ENCODE data around the gene SLCO2A1.
A peak's percentile ranks its signal among the peaks of the same experiment; 100 is the strongest.

The SLCO2A1 gene

GRCh38 chr3:134029734-134030378 lies at the start of gene SLCO2A1:
TSS of gene SLCO2A1 (minus strand) at chr3:134029925. CDS start at chr3:134029802, 123 bp downstream.
- H3K27ac ChIP-seq (ENCODE audit: low read length): no peak within 1 kb of the TSS
- no peaks in the 10 kb centered on the region for H3F3A ChIP-seq (ENCODE audit: insufficient read depth, low read length)
- no peaks in the 10 kb centered on the region for H3K79me2 ChIP-seq (ENCODE audit: low read length)
- H3K4me3 ChIP-seq (ENCODE audit: low read length): peak within 1 kb of the TSS; percentile 33; the same call in 1 of the 2 replicates
- no peak within 1 kb of the TSS for H3K9ac ChIP-seq (ENCODE audit: low read length)
- H3K4me1 ChIP-seq (ENCODE audit: low read length): no peaks in the 10 kb centered on the region
- no peaks in the 10 kb centered on the region for H4K20me1 ChIP-seq (ENCODE audit: insufficient read depth, low read length)
- no peak for DNase-seq
- no peak within 1 kb of the TSS for H2AFZ ChIP-seq (ENCODE audit: low read length)
- 0 out of 2 replicates have a peak, but pooled peaks cover 5% of the 10 kb centered on the region for H3K27me3 ChIP-seq (replicated peaks; ENCODE audit: insufficient read depth, low read length)
- H3K4me2 ChIP-seq (ENCODE audit: low read depth, low read length): peak within 1 kb of the TSS; percentile 32; the same call in 1 of the 2 replicates
- no peaks in the 10 kb centered on the region for H3K9me2 ChIP-seq (replicated peaks; ENCODE audit: insufficient read depth, low read length)
- TF ChIP-seq CTCF (IDR thresholded peaks at IDR 0.05; ENCODE audit: low read length) (no peak), EZH2phosphoT487 (IDR thresholded peaks at IDR 0.05; ENCODE audit: low read length) (no peak), EZH2 (optimal IDR thresholded peaks at IDR 0.05; ENCODE audit: low read depth, low read length) (no peak)
- H3K36me3 ChIP-seq (replicated peaks; ENCODE audit: insufficient read depth, low read length): no peaks in the 10 kb centered on the region
- H3K9me3 ChIP-seq (replicated peaks; ENCODE audit: insufficient read depth, low read length): no peaks in the 10 kb centered on the region

- H3K4me2 ChIP-seq (ENCODE audit: low read depth, low read length): no peak overlapping the region
- H3K27ac ChIP-seq (ENCODE audit: low read length): no peak overlapping the region
- H3K9me3 ChIP-seq (replicated peaks; ENCODE audit: insufficient read depth, low read length): no peaks in the 10 kb centered on the region
- no peaks in the 10 kb centered on the region for H3K79me2 ChIP-seq (ENCODE audit: low read length)
- H3K9me2 ChIP-seq (replicated peaks; ENCODE audit: insufficient read depth, low read length): no peaks in the 10 kb centered on the region
- no peaks in the 10 kb centered on the region for H3K36me3 ChIP-seq (replicated peaks; ENCODE audit: insufficient read depth, low read length)
- TF ChIP-seq CTCF (IDR thresholded peaks at IDR 0.05; ENCODE audit: low read length): no peak
- H3K4me1 ChIP-seq (ENCODE audit: low read length): no peaks in the 10 kb centered on the region
- no peak for DNase-seq
- H2AFZ ChIP-seq (ENCODE audit: low read length): no peak overlapping the region
- H3K27me3 ChIP-seq (replicated peaks; ENCODE audit: insufficient read depth, low read length): no peaks in the 10 kb centered on the region
- H3K4me3 ChIP-seq (ENCODE audit: low read length): no peak overlapping the region
- no peak overlapping the region for H3K9ac ChIP-seq (ENCODE audit: low read length)
- no peaks in the 10 kb centered on the region for H4K20me1 ChIP-seq (ENCODE audit: insufficient read depth, low read length)
- H3F3A ChIP-seq (ENCODE audit: insufficient read depth, low read length): no peaks in the 10 kb centered on the region
These were observed 49.4 kb upstream of the SLCO2A1 start for GRCh38 chr3:134079111-134079547.

DNA sequence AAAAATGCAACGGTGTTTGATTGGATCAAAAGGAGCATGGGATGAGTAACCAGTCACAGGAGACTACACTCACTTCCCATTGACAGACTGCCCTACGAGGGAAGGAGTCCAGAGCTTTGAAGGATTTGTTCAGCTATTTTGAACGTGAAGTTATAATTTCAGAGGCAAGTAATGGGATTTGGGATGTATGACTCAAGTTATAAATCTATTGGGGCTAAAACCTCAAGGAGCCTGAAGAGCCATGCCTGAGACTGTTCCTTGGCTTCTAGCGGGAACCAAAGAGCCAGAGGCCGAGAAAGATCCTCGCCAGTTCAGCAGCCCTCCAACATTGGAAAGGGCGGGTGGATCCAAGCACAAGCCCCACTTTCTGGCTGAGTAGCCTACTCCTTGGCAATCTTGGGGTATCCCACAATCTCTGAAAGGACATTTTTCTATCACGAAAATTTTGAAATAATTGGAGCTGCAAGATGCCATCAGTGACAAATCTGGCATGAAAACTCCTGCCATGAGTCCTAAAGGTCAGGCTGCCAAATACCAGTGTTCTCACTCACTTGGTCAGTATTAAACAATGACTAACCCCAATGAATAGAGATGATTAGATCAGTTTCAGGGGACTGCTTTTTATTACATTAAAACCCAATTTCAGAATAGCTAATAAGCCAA lies 48.6 kb upstream of the SLCO2A1 start:
- no peak for TF ChIP-seq CTCF (IDR thresholded peaks at IDR 0.05; ENCODE audit: low read length)
- no peak for TF ChIP-seq EZH2 (optimal IDR thresholded peaks at IDR 0.05; ENCODE audit: low read depth, low read length)
- TF ChIP-seq EZH2phosphoT487 (IDR thresholded peaks at IDR 0.05; ENCODE audit: low read length): no peak
- Histone ChIP-seq H4K20me1 (ENCODE audit: insufficient read depth, low read length) (no peaks in the 10 kb centered on the region), H3K9me3 (replicated peaks; ENCODE audit: insufficient read depth, low read length) (no peaks in the 10 kb centered on the region), H3K27me3 (replicated peaks; ENCODE audit: insufficient read depth, low read length) (no peaks in the 10 kb centered on the region), H2AFZ (ENCODE audit: low read length) (no peak overlapping the region), H3K36me3 (replicated peaks; ENCODE audit: insufficient read depth, low read length) (no peaks in the 10 kb centered on the region), H3K27ac (ENCODE audit: low read length) (no peak overlapping the region), H3K9ac (ENCODE audit: low read length) (no peak overlapping the region), H3F3A (ENCODE audit: insufficient read depth, low read length) (no peaks in the 10 kb centered on the region), H3K4me1 (ENCODE audit: low read length) (no peaks in the 10 kb centered on the region), H3K4me2 (ENCODE audit: low read depth, low read length) (no peak overlapping the region), H3K9me2 (replicated peaks; ENCODE audit: insufficient read depth, low read length) (no peaks in the 10 kb centered on the region), H3K4me3 (ENCODE audit: low read length) (no peak overlapping the region), H3K79me2 (ENCODE audit: low read length) (no peaks in the 10 kb centered on the region)
- no peak for DNase-seq

Measured in MM.1S (cell line).